H9 (cell line): ENCODE results near the gene FSTL4. TPM values are rescaled to one million over a fixed set of nuclear protein-coding genes. Genes with fewer than 3 reads are reported as not detected.

Experiments used
- DNase-seq: peaks from one replicate; pipeline ENCODE4 v3.0.0-alpha.2; 2017
- H2AFZ ChIP-seq: one replicate; pipeline ENCODE4 v1.6.1; 2013; ENCODE audit warnings: mild to moderate bottlenecking, low read length, control low read depth, moderate library complexity
- H2AK5ac ChIP-seq: 2 replicates; pipeline ENCODE4 v1.6.1; 2013; ENCODE audit warnings: low read length, control low read depth, mixed read lengths; ENCODE audit not compliant: insufficient read length
- H2BK120ac ChIP-seq: one replicate; pipeline ENCODE4 v1.6.1; 2013; ENCODE audit warnings: low read depth, mild to moderate bottlenecking, low read length, control low read depth, inconsistent platforms; ENCODE audit not compliant: poor library complexity, severe bottlenecking
- H2BK12ac ChIP-seq: 2 replicates; pipeline ENCODE4 v1.6.1; 2013; ENCODE audit warnings: low read length, control low read depth, mixed read lengths, low read depth; ENCODE audit not compliant: insufficient read length
- H2BK15ac ChIP-seq: 2 replicates; pipeline ENCODE4 v1.6.1; 2013; ENCODE audit warnings: low read depth, low read length, control low read depth
- H2BK20ac ChIP-seq: one replicate; pipeline ENCODE4 v1.6.1; 2013; ENCODE audit warnings: low read depth, mild to moderate bottlenecking, low read length, control low read depth, inconsistent platforms; ENCODE audit not compliant: poor library complexity, severe bottlenecking
- H2BK5ac ChIP-seq: 2 replicates; pipeline ENCODE4 v1.6.1; 2013; ENCODE audit warnings: low read length, control low read depth, mixed read lengths; ENCODE audit not compliant: insufficient read length
- H3K14ac ChIP-seq: 2 replicates; pipeline ENCODE4 v1.6.1; 2013; ENCODE audit warnings: low read length, control low read depth; ENCODE audit not compliant: insufficient read depth
- H3K18ac ChIP-seq: 2 replicates; pipeline ENCODE4 v1.6.1; 2013; ENCODE audit warnings: low read depth, mild to moderate bottlenecking, mixed read lengths, low read length, control low read depth; ENCODE audit not compliant: insufficient read length
- H3K23ac ChIP-seq: 2 replicates; pipeline ENCODE4 v1.6.1; 2013; ENCODE audit warnings: low read length, control low read depth, mixed read lengths, low read depth; ENCODE audit not compliant: insufficient read length
- H3K23me2 ChIP-seq: 2 replicates; pipeline ENCODE4 v1.6.1; 2013; ENCODE audit warnings: low read depth, mild to moderate bottlenecking, mixed read lengths, low read length, control low read depth; ENCODE audit not compliant: insufficient read length, poor library complexity, severe bottlenecking
- H3K27ac ChIP-seq: 2 replicates; pipeline ENCODE4 v1.5.1; 2013; ENCODE audit warnings: low read length, control low read depth, mixed read lengths, low read depth; ENCODE audit not compliant: insufficient read length
- H3K27me3 ChIP-seq: 2 replicates; pipeline ENCODE4 v1.6.1; 2013; ENCODE audit warnings: low read length, control low read depth, inconsistent platforms; ENCODE audit not compliant: insufficient read depth
- H3K4ac ChIP-seq: 2 replicates; pipeline ENCODE4 v1.6.1; 2013; ENCODE audit warnings: low read depth, mild to moderate bottlenecking, control low read depth, inconsistent platforms, low read length, moderate library complexity
- H3K4me1 ChIP-seq: 2 replicates; pipeline ENCODE4 v1.6.1; 2013; ENCODE audit warnings: low read length, control low read depth, inconsistent platforms; ENCODE audit not compliant: insufficient read depth
- H3K4me2 ChIP-seq: 2 replicates; pipeline ENCODE4 v1.6.1; 2013; ENCODE audit warnings: low read length, control low read depth, mixed read lengths; ENCODE audit not compliant: insufficient read length, insufficient read depth
- H3K56ac ChIP-seq: 2 replicates; pipeline ENCODE4 v1.6.1; 2013; ENCODE audit warnings: low read depth, mild to moderate bottlenecking, mixed read lengths, low read length, control low read depth; ENCODE audit not compliant: insufficient read length
- H3K79me1 ChIP-seq: 2 replicates; pipeline ENCODE4 v1.6.1; 2013; ENCODE audit warnings: low read depth, mild to moderate bottlenecking, moderate library complexity, low read length, control low read depth, inconsistent platforms; ENCODE audit not compliant: insufficient read depth, poor library complexity, severe bottlenecking
- H3K79me2 ChIP-seq: 2 replicates; pipeline ENCODE4 v1.6.1; 2013; ENCODE audit warnings: low read length, control low read depth, inconsistent platforms; ENCODE audit not compliant: insufficient read depth
- H3K9ac ChIP-seq: 2 replicates; pipeline ENCODE4 v1.6.1; 2013; ENCODE audit warnings: low read length, control low read depth, mixed read lengths; ENCODE audit not compliant: insufficient read length; ENCODE audit errors: extremely low read depth
- H3K9me3 ChIP-seq: one replicate; pipeline ENCODE4 v1.6.1; 2013; ENCODE audit warnings: low read depth, low read length, inconsistent platforms; ENCODE audit not compliant: control insufficient read depth
- H3T11ph ChIP-seq: one replicate; pipeline ENCODE4 v1.6.1; 2013; ENCODE audit warnings: mild to moderate bottlenecking, low read length, control low read depth, inconsistent platforms
- H4K20me1 ChIP-seq: one replicate; pipeline ENCODE4 v1.6.1; 2013; ENCODE audit not compliant: control insufficient read depth, insufficient read length, insufficient read depth
- H4K5ac ChIP-seq: 2 replicates; pipeline ENCODE4 v1.6.1; 2013; ENCODE audit warnings: low read depth, mild to moderate bottlenecking, mixed read lengths, low read length, control low read depth; ENCODE audit not compliant: insufficient read length
- H4K8ac ChIP-seq: replicated peaks from 2 replicates; pipeline ENCODE4 v1.6.1; 2013; ENCODE audit warnings: low read length, control low read depth, mixed read lengths, low read depth; ENCODE audit not compliant: insufficient read length
- H4K91ac ChIP-seq: 2 replicates; pipeline ENCODE4 v1.6.1; 2013; ENCODE audit warnings: low read depth, mild to moderate bottlenecking, moderate library complexity, mixed read lengths, low read length, control low read depth; ENCODE audit not compliant: insufficient read length
- H3K27ac Mint-ChIP-seq, 3 experiments: 2 replicates in 2 of 3; 3 replicates in 1 of 3; pipeline ENCODE4 v1.8.0; 2020 to 2021; ENCODE audit warnings: mixed read lengths in 3 of 3, mild to moderate bottlenecking in 1 of 3, moderate library complexity in 1 of 3
- H3K27me3 Mint-ChIP-seq: 2 replicates; pipeline ENCODE4 v1.8.0; 2021; ENCODE audit warnings: low read depth, mild to moderate bottlenecking, moderate library complexity, mixed read lengths
- H3K36me3 Mint-ChIP-seq, 3 experiments: 2 replicates in 2 of 3; 3 replicates in 1 of 3; pipeline ENCODE4 v1.8.0; 2020 to 2021; ENCODE audit warnings: low read depth in 3 of 3, mixed read lengths in 3 of 3; ENCODE audit not compliant: insufficient read depth in 1 of 3
- H3K4me1 Mint-ChIP-seq, 2 experiments: 2 replicates each; pipeline ENCODE4 v1.8.0; 2020; ENCODE audit warnings: mixed read lengths in 2 of 2
- H3K4me3 Mint-ChIP-seq, 2 experiments: 2 replicates in 1 of 2; 3 replicates in 1 of 2; pipeline ENCODE4 v1.8.0; 2020 to 2021; ENCODE audit warnings: mild to moderate bottlenecking in 2 of 2, mixed read lengths in 2 of 2, moderate library complexity in 1 of 2
- H3K9me3 Mint-ChIP-seq, 2 experiments: 2 replicates in 1 of 2; 3 replicates in 1 of 2; pipeline ENCODE4 v1.8.0; 2020; ENCODE audit warnings: mild to moderate bottlenecking in 2 of 2, mixed read lengths in 2 of 2, moderate library complexity in 1 of 2
- WGBS: extraction: QIAGEN DNeasy Blood & Tissue Kit; methylation state at CpG from one replicate; pipeline ENCODE4 v1.1.7; 2013; ENCODE audit warnings: missing lambda C conversion rate, low lambda C conversion rate, mixed read lengths; ENCODE audit not compliant: insufficient read length; ENCODE audit errors: extremely low coverage; 5-methylcytosine and 5-hydroxymethylcytosine counted together
- total RNA-seq: library from RNA; stranded (reverse); gene quantifications from 2 replicates; pipeline ENCODE4 v1.2.1, GENCODE V29; 2021
- TF ChIP-seq, protein P1 (sequence below): fragments of 200-600 bp; sonication (generic); conservative IDR thresholded peaks from 3 replicates; pipeline ENCODE4 v1.8.0; 2021; ENCODE audit warnings: antibody characterized with exemption, mild to moderate bottlenecking

Gene FSTL4
- total RNA-seq, 1 experiment from 2014 or later: 5.7 TPM

GRCh38 chr5:133233616-133234015 is 378.7 kb downstream of the FSTL4 start:
- Histone ChIP-seq H3K9me3 (no peaks in the 10 kb centered on the region), H2AFZ (no peak overlapping the region), H3K56ac (no peak overlapping the region), H2BK5ac (no peak overlapping the region), H3K4me2 (no peak overlapping the region), H2BK20ac (no peak overlapping the region), H2BK12ac (no peak overlapping the region), H3K14ac (no peak overlapping the region), H3K23me2 (no peaks in the 10 kb centered on the region), H3K4me1 (no peaks in the 10 kb centered on the region), H3K27me3 (no peaks in the 10 kb centered on the region), H3K9ac (no peak overlapping the region), H2BK120ac (no peak overlapping the region), H3K79me2 (no peaks in the 10 kb centered on the region), H4K91ac (no peak overlapping the region), H3K27ac (no peak overlapping the region), H4K8ac (no peak overlapping the region), H3K4ac (no peak overlapping the region), H3K18ac (no peak overlapping the region), H3K79me1 (no peaks in the 10 kb centered on the region), H4K5ac (no peak overlapping the region), H3T11ph (no peak overlapping the region), H2BK15ac (no peak overlapping the region), H3K23ac (no peak overlapping the region), H2AK5ac (no peak overlapping the region), H4K20me1 (no peaks in the 10 kb centered on the region)
- H3K4me3 Mint-ChIP-seq: no peak overlapping the region
- TF ChIP-seq, protein P1, sequence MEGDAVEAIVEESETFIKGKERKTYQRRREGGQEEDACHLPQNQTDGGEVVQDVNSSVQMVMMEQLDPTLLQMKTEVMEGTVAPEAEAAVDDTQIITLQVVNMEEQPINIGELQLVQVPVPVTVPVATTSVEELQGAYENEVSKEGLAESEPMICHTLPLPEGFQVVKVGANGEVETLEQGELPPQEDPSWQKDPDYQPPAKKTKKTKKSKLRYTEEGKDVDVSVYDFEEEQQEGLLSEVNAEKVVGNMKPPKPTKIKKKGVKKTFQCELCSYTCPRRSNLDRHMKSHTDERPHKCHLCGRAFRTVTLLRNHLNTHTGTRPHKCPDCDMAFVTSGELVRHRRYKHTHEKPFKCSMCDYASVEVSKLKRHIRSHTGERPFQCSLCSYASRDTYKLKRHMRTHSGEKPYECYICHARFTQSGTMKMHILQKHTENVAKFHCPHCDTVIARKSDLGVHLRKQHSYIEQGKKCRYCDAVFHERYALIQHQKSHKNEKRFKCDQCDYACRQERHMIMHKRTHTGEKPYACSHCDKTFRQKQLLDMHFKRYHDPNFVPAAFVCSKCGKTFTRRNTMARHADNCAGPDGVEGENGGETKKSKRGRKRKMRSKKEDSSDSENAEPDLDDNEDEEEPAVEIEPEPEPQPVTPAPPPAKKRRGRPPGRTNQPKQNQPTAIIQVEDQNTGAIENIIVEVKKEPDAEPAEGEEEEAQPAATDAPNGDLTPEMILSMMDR: no peak
- WGBS: no CpG with 5 or more reads among the region's 9 CpGs
- H3K27ac Mint-ChIP-seq: no peak overlapping the region
- H3K4me1 Mint-ChIP-seq: peaks cover 5 to 8% of the 10 kb centered on the region in 2 experiments
- no peaks in the 10 kb centered on the region for H3K27me3 Mint-ChIP-seq
- H3K36me3 Mint-ChIP-seq: no peaks in the 10 kb centered on the region
- no peaks in the 10 kb centered on the region; a peak in 1 of 5 replicates for H3K9me3 Mint-ChIP-seq
- DNase-seq: no peak
